Fibroblast of pulmonary artery (primary cell): ENCODE data around the gene OR1J4.
"Not testable (repeated sequence)": the region's sequence is repeated elsewhere in the genome, so short reads cannot be mapped to it uniquely, and the experiment has no call there.

ENCODE experiments used
- DNase-seq: peaks from one replicate; pipeline ENCODE4 v3.0.0-alpha.2; 2010; ENCODE audit warnings: low read depth
- H3K4me3 ChIP-seq: replicated peaks from 2 replicates; pipeline ENCODE4 v1.5.1; 2011; ENCODE audit warnings: low read depth, mild to moderate bottlenecking, control low read depth, low read length, moderate library complexity
- TF ChIP-seq, protein P1 (sequence below): IDR thresholded peaks from 2 replicates; pipeline ENCODE4 v1.5.1; 2011; ENCODE audit warnings: mild to moderate bottlenecking, control low read depth, low read length, inconsistent platforms; ENCODE audit errors: missing control alignments

OR1J4 gene

DNA sequence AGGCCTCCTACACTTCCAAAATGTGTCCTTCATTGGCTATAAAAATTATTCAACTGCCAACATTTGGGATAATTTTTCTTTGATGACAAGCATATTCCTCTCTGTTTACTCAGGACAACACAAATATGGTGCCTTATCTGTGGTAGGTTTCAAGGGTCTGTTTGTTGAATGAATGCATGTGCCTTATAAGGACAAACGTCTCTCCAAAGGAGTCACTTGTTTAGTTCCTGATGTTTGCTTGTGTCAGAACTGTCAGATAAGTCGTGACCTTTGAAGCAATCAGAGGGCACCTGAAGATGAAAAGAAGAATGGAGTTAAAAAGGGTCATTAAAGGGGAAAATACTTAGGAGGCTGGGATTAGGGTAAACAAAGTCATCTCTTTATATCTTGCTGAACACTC lies 12.0 kb upstream of the OR1J4 start:
- TF ChIP-seq, protein P1, sequence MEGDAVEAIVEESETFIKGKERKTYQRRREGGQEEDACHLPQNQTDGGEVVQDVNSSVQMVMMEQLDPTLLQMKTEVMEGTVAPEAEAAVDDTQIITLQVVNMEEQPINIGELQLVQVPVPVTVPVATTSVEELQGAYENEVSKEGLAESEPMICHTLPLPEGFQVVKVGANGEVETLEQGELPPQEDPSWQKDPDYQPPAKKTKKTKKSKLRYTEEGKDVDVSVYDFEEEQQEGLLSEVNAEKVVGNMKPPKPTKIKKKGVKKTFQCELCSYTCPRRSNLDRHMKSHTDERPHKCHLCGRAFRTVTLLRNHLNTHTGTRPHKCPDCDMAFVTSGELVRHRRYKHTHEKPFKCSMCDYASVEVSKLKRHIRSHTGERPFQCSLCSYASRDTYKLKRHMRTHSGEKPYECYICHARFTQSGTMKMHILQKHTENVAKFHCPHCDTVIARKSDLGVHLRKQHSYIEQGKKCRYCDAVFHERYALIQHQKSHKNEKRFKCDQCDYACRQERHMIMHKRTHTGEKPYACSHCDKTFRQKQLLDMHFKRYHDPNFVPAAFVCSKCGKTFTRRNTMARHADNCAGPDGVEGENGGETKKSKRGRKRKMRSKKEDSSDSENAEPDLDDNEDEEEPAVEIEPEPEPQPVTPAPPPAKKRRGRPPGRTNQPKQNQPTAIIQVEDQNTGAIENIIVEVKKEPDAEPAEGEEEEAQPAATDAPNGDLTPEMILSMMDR = no peak
- H3K4me3 ChIP-seq = no peak overlapping the region
- DNase-seq = no peak

DNA sequence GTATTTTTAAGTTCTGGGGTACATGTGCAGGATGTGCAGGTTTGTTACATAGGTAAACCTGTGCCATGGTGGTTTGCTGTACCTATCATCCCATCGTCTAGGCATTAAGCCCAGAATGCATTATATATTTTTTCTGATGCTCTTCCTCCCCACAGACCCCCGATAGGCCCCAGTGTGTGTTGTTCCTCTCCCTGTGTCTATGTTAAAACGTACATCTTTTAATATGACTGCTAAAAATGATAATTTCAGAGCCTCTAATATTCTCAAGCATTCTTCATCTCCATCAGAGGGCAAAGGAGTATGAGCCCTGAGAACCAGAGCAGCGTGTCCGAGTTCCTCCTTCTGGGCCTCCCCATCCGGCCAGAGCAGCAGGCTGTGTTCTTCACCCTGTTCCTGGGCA lies 8.4 kb upstream of the OR1J4 start, which contains the start of gene OR1J2:
TSS of gene OR1J2 (plus strand) at position 301 of the 400 bp plus-strand sequence. CDS start at position 301, 0 bp downstream.
- no peak within 1 kb of the TSS for H3K4me3 ChIP-seq
- no peak for DNase-seq
- TF ChIP-seq, protein P1 = no peak

DNA sequence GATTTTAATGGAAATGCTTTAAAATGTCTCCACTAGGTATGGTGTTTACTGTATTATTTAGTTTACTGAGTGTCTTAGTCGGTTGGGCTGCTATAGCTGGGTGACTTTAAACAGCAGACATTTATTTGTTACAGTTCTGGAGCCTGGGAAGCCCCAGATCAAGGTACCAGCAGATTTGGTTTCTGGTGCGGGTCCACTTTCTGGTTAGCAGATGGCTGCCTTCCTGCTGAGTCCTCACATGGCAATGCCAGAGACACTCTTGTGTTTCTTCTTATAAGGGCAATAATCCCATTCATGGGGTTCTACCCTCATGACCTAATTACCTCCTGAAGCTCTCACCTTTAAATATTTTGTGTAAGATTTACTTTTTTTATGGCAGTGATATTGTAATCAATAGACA lies 715 bp upstream of the OR1J4 start:
- no peak for DNase-seq

DNA sequence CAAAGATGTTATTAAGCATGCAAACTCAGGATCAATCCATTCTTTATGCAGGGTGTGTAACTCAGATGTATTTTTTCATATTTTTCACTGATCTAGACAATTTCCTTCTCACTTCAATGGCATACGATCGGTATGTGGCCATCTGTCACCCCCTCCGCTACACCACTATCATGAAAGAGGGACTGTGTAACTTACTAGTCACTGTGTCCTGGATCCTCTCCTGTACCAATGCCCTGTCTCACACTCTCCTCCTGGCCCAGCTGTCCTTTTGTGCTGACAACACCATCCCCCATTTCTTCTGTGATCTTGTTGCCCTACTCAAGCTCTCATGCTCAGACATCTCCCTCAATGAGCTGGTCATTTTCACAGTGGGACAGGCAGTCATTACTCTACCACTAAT lies 435 bp downstream of the OR1J4 start:
- no peak for DNase-seq
- TF ChIP-seq, protein P1 = no peak
- no peak overlapping the region for H3K4me3 ChIP-seq

More for the DNA sequence above, 715 bp upstream of the OR1J4 start:
- TF ChIP-seq, protein P1 = no peak
- no peak overlapping the region for H3K4me3 ChIP-seq

DNA sequence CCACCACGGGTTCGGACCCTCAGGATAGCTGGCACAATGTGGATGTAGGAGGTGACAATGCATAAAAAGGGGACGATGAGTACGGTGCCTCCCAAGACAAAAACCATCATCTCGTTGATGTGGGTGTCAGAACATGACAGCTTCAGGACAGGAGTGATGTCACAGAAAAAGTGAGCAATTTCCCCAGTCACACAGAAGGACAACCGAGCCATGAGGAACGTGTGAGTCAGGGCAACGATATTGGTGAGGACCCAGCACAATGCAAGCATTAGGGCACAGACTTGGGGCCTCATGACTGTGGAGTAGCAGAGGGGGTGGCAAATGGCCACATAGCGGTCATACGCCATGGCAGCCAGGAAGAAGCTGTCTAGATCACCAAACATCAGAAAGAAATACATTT lies 7.7 kb downstream of the OR1J4 start:
- H3K4me3 ChIP-seq = no peak overlapping the region
- no peak for DNase-seq
- TF ChIP-seq, protein P1 = no peak

DNA sequence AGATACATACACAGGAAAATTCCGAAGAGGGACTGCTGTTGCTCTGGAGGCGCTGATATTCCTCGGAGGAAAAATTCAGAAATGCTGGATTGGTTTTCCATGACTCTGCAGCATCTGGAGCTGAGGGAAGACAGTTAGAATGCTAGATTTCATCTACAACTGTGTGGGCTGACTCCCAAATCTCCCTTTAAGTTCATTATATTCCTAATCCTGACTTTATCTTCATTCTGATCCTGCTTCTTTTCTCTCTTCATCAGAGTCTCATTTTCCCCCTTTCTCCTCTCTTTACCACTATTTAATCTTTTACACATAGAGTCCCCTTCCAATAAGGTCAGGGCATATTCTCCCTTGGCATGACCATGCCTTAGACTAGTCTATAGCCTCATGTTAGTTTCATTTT lies 8.3 kb downstream of the OR1J4 start, which contains the start of gene OR1N1:
TSS of gene OR1N1 (minus strand) at position 101 of the 400 bp plus-strand sequence. CDS start at position 101, 0 bp downstream.
- no peak within 1 kb of the TSS for H3K4me3 ChIP-seq
- no peak for DNase-seq
- TF ChIP-seq, protein P1 = no peak

DNA sequence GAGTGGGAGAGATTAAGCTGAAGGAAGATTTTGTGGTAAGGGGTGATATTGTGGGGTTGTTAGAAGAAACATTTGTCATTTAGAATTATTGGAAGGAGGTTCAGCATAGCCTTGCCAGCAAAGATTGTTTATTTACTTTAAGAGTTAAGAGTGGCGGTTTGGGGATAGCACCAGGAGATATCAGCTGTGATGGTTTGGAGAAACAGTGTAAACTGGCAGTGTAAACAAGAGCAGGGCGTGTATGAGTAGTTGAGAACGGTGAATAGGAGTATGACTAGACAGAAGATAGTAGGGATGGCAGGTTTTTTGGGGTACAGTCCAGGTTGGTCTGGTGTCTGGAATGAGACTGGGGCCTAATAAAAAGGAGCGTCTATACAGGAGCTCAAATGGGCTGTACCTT lies 12.2 kb downstream of the OR1J4 start:
- not testable (repeated sequence) for H3K4me3 ChIP-seq, DNase-seq

DNA sequence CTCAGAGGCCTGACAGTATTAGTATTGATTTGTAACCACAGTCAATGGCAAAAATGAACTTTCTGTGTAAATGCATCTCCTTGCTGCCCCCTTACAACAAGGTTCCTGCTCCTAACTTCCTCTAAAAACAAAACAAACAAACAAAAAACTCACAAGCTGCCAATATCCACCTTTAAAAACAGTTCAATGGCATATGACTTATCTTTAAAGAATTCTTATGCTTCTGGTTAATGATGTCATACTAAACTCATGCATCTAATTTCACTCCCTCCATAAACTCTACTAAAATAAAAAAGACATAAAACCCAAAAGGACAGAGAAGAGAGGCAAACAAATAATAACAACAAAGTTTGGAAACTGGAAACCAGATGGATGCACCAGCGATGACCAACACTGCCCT lies 17.2 kb downstream of the OR1J4 start:
- TF ChIP-seq, protein P1 = no peak
- H3K4me3 ChIP-seq = no peak overlapping the region
- no peak for DNase-seq

DNA sequence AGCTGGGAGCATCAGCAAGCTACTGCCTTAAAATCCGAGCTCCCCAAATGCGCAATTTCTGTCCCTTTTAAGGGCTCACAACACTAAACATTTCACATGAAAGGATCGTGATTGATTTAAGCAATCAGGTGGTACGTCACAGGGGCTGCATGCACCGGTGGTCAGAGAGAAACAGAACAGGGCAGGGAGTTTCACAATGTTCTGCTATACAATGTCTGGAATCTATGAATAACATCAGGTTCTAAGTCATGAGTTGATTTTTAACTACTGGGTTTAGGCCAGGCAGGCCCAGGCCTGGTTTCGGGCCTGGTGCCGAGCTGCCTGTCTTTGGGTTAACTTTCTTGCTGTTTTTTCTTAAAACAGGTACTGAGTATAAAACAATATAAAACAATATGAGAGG lies 18.1 kb downstream of the OR1J4 start:
- not testable (repeated sequence) for DNase-seq, H3K4me3 ChIP-seq
